Activated CD4-positive, alpha-beta T cell treated with anti-CD3 and anti-CD28 coated beads, Interleukin-2, amount 10 ng/mL, durations not matched to agents 7 days and 5 days (primary cell): ENCODE results near the gene GPC1. TPM values are rescaled to one million over a fixed set of nuclear protein-coding genes. Genes with fewer than 3 reads are reported as not detected.

Source experiments
- CTCF ChIA-PET: fragments of 350-600 bp; sonication (Branson Sonifier 250); formaldehyde crosslinking; loops from one replicate; lab custom pipeline; 2021; ENCODE audit warnings: antibody characterized with exemption; lab: Charles Lee
- POLR2A ChIA-PET: fragments of 350-600 bp; sonication (Branson Sonifier 250); formaldehyde crosslinking; loops from one replicate; lab custom pipeline; 2021; ENCODE audit warnings: antibody characterized with exemption; lab: Charles Lee
- DNase-seq: peaks from one replicate; pipeline ENCODE4 v3.0.0-alpha.2; 2020
- H3K27ac Mint-ChIP-seq: one replicate; pipeline ENCODE4 v1.8.0; 2021; ENCODE audit warnings: mild to moderate bottlenecking, moderate library complexity, mixed read lengths
- H3K27me3 Mint-ChIP-seq: one replicate; pipeline ENCODE4 v1.8.0; 2021; ENCODE audit warnings: mixed read lengths
- H3K36me3 Mint-ChIP-seq: one replicate; pipeline ENCODE4 v1.8.0; 2021; ENCODE audit warnings: low read depth, mixed read lengths
- H3K4me1 Mint-ChIP-seq: one replicate; pipeline ENCODE4 v1.8.0; 2021; ENCODE audit warnings: mixed read lengths
- H3K4me3 Mint-ChIP-seq: one replicate; pipeline ENCODE4 v1.8.0; 2021; ENCODE audit warnings: mild to moderate bottlenecking, moderate library complexity, mixed read lengths
- H3K9me3 Mint-ChIP-seq: one replicate; pipeline ENCODE4 v1.8.0; 2021; ENCODE audit warnings: mixed read lengths
- total RNA-seq, 2 experiments: library from RNA; stranded (reverse); gene quantifications; one replicate each; pipeline ENCODE4 v1.2.3, GENCODE V29; 2021

The GPC1 gene
- total RNA-seq, 2 experiments from 2014 or later: 7.3 to 7.5 TPM

DNA sequence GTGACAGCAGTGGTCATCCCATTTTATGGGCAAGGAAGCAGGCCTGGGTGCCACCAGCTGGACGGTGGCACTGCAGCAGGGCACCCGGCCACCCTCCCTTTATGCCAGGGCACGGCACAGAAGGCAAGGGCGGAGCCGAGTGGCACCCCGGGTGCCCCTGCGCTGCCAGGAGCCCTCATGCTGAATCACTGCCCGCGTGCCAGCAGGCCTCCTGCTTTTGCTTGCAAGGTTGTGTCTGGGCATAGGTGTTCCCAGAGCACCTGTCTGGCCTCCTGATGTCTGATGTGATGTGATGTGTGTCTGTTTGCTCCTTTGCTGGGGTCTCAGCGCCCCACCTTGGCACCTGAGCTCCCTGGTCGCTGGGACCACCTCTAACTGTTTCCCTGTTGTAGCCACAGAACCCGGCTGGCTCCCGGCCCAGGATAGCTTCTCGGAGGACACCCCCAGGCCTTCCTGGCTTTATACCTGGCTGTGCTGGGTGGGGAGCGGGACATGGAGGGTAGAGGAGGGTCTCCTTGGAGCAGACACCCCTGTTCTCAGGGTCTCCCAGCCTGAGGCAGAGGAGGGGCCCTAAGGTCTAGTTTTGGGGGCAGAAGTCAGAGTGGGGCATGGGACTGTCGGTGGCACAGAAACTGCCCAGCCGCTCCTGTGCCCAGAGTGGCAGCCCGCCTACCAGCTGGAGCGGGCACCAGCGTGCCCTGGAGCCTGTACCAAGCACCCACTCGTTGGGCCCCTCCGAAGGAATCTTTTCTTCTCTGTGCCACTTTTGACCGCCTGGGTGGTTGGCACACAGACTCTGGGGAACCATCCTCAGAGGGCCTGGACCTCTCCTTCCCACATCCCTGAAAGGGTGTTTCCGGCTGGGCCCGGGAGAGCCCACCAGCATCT, 3.6 kb downstream of the GPC1 start:
- CTCF ChIA-PET: interaction anchor here (1.1 to 1.3 kb wide), 2 partner anchors 11 to 206 kb away, joined by 3 to 5 read pairs; no protein-coding TSS in a partner anchor
- Mint-ChIP-seq H3K4me1 (peaks cover 8% of the 10 kb centered on the region), H3K27ac (no peak overlapping the region), H3K27me3 (peaks cover 14% of the 10 kb centered on the region), H3K4me3 (no peak overlapping the region), H3K9me3 (no peaks in the 10 kb centered on the region), H3K36me3 (no peaks in the 10 kb centered on the region)
- no peak for DNase-seq
- POLR2A ChIA-PET: no interaction called here

DNA sequence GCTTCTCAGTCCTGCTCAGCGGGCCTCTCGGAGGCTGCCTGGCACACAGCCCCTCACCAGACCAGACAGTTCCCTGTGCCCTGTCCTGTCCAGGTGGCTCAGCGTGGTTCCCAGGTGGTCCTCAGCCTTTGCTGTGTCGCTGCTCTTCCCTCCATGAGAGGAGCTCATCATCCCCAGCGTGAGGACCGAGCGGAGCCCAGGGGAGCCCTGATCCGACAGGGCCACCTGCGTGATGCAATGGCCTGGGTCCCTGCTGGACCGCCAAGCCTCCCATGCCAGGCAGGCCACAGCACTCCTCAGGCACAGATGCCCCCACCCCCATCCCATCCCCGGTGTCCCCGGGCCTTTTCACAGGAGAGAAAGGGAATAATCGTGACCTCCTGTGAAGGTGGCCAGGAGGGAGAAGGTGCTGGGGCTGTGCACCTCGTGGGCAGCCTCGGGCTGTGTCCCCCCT, 4.3 kb downstream of the GPC1 start:
- H3K9me3 Mint-ChIP-seq: no peaks in the 10 kb centered on the region
- peaks cover 4% of the 10 kb centered on the region for H3K4me1 Mint-ChIP-seq
- no peak for DNase-seq
- H3K36me3 Mint-ChIP-seq: no peaks in the 10 kb centered on the region
- ChIA-PET CTCF (no interaction called here), POLR2A (no interaction called here)
- no peak overlapping the region for H3K27ac Mint-ChIP-seq
- H3K4me3 Mint-ChIP-seq: no peak overlapping the region
- peaks cover 14% of the 10 kb centered on the region for H3K27me3 Mint-ChIP-seq

DNA sequence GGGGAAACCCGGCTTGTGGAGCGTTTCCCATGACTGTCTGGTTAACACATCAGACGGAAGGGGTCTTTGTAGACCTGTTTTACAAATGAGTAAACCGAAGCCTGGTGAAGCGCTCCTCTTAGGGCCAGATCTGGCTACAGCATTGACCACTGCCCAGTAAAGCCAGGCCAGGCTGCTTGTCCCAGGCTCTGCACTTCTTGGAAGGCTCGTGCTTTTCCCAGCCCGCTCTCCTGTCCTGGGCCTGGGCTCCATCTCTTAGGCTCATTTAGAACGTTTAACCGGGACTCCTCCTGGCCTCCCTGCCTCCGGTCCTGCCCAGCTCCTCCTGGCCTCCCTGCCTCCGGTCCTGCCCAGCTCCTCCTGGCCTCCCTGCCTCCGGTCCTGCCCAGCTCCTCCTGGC, 4.8 kb downstream of the GPC1 start:
- Mint-ChIP-seq H3K36me3 (no peaks in the 10 kb centered on the region), H3K27ac (no peak overlapping the region), H3K9me3 (no peaks in the 10 kb centered on the region), H3K4me3 (no peak overlapping the region), H3K4me1 (peaks cover 3% of the 10 kb centered on the region), H3K27me3 (peaks cover 14% of the 10 kb centered on the region)
- DNase-seq: no peak
- CTCF ChIA-PET: no interaction called here
- POLR2A ChIA-PET: no interaction called here

DNA sequence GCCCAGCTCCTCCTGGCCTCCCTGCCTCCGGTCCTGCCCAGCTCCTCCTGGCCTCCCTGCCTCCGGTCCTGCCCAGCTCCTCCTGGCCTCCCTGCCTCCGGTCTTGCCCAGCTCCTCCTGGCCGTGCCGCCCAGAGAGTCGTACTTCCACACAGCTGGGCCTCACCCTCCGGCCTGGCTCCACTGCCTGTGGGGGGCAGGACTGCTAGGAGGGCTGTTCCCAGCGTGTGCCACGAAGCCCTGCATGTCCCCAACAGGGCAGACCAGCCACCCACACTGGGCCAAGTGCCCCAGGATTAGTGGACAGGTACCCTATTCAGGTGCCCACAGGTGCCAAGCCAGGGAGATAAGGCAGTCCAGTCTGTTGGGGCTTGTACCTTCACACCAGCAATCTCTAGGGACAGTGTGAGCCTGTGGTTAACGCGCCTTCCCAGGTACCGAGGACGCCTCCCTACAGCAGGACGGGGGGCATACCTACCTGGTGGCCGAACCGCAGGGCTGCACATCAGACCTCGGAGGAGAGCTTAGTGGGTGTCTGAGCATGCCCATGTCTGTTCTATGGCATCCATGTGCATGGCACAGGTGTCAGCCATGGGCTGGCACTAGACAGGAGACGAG, 5.3 kb downstream of the GPC1 start:
- DNase-seq: no peak
- Mint-ChIP-seq H3K27ac (no peak overlapping the region), H3K9me3 (no peaks in the 10 kb centered on the region), H3K4me1 (peaks cover 3% of the 10 kb centered on the region), H3K4me3 (no peak overlapping the region), H3K27me3 (peaks cover 14% of the 10 kb centered on the region), H3K36me3 (no peaks in the 10 kb centered on the region)
- ChIA-PET POLR2A (no interaction called here), CTCF (no interaction called here)

DNA sequence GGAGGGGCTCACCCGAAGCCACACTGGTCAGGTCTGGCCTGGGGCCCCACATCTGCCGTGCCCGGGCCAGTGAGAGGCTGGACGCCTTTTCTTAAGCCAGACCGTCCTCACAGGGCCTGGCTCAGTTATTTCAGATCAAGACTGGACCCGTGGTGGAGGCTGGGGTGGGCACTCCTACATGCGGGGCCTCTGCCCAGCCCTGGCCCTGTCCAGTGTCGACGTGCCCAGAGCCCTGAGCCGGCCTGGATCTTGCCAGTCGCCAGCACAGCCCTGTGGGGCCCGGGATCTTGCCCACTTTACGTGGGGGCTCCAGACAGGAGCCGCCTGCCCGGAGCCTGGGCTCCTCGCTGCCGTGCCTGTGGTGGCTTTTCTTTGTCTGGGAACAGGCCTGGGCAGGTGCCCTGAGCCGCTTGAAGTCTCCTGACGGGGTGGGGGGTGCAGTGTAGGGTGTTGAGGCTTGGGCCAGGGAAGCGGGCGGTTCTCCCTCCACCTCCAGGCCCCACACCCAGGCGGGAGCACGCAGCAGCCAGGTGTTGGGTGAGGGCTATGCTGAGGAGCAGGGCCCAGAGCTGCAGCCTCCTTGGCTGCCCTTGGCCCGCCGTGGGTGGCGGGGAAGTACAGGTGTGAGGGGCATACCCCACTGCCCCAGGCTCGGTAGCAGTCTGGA, 6.0 kb downstream of the GPC1 start:
- H3K27me3 Mint-ChIP-seq: peaks cover 14% of the 10 kb centered on the region
- H3K4me3 Mint-ChIP-seq: no peak overlapping the region
- no peak for DNase-seq
- no peak overlapping the region for H3K27ac Mint-ChIP-seq
- no peaks in the 10 kb centered on the region for H3K36me3 Mint-ChIP-seq
- no peaks in the 10 kb centered on the region for H3K9me3 Mint-ChIP-seq
- ChIA-PET CTCF (no interaction called here), POLR2A (no interaction called here)
- H3K4me1 Mint-ChIP-seq: peaks cover 3% of the 10 kb centered on the region

DNA sequence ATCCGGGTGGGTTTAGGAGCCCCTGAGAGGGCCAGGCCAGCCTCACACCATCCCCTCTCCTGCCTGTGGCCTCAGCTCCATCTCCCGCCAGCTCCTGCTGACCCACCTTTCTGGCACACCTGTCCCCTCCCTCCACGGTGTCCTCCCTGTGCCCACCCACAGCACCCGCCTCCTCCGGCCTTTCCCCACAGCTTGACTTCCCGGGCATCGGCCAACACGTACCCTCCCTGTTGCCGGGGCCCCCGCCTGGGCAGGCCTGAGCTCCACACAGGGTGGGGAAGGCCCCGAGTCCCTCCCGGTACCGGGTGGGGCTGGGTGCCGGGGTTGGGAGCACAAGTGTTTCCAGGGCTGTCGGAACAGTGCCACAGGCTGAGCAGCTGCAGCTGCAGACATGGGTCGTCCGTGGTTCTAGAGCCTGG, 6.5 kb downstream of the GPC1 start:
- no peaks in the 10 kb centered on the region for H3K9me3 Mint-ChIP-seq
- peaks cover 12% of the 10 kb centered on the region for H3K27me3 Mint-ChIP-seq
- CTCF ChIA-PET: no interaction called here

DNA sequence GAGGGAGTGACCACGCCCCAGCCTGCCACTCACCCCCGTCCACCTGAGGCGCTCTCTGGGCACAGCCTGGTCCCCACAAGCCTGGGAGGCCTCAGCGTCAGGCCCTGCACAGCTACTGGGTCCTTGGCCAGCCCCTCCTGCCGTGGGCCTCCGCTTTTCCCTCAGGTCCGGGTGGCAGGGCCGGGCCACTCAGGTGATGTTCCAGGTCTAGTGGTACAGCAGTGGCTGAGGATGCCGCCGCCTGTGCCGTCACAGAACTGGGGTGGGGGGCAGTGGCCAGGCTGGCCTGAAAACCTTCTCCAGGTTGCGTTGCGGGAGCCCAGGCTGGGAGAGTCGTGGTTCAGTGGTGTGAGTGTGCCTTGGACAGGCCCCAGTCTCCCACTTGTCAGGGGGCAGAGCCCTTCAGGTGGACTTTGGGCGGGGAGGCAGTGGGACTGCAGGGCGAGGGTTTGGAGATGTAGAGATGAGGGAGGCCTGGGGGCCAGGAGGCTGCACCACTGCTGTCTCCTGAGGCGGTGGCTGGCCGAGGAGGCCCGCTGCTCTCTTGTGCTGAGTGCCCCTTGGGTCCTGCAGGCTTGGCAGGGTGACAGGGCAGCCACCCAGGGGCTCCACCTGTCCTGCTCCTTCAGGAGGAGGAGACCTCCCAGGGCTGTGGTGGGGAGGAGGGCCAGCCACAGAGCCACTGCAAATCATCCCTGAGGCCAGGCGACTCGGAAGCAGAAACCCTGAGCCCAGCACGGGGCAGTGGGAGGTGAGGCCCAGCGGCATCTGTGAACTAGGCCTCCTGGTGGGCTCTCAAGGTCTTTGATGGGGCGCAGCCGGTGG, 7.6 kb downstream of the GPC1 start:
- ChIA-PET CTCF (no interaction called here), POLR2A (no interaction called here)
- Mint-ChIP-seq H3K27ac (no peak overlapping the region), H3K4me3 (no peak overlapping the region), H3K27me3 (peaks cover 2% of the 10 kb centered on the region), H3K9me3 (no peaks in the 10 kb centered on the region), H3K4me1 (no peaks in the 10 kb centered on the region), H3K36me3 (no peaks in the 10 kb centered on the region)
- DNase-seq: no peak

More for the DNA sequence above, 6.5 kb downstream of the GPC1 start:
- peaks cover 3% of the 10 kb centered on the region for H3K4me1 Mint-ChIP-seq
- no peak overlapping the region for H3K27ac Mint-ChIP-seq
- no peak for DNase-seq
- H3K36me3 Mint-ChIP-seq: no peaks in the 10 kb centered on the region
- POLR2A ChIA-PET: no interaction called here
- no peak overlapping the region for H3K4me3 Mint-ChIP-seq

DNA sequence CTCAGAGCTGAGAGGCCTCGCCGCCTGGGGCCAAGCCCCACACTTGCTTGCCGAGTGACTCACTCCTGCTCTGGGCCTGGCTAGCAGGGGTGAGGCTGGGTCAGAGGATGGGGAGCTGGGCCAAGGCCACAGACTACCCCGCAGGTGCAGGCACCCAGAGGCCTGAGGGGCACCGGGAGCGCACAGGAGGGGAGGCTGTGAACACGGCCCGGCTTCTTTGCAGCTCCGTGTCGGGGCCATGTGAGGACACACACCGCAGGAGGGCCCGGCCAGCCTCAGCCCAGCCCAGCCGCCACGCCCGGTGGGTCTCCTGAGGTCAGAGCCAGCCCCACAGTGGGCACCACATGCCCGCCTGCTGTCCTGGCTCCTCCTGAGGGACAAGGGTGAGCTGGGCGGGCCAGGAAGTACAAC, 8.4 kb downstream of the GPC1 start:
- no peaks in the 10 kb centered on the region for H3K27me3 Mint-ChIP-seq
- no peak overlapping the region for H3K4me3 Mint-ChIP-seq
- no peak overlapping the region for H3K27ac Mint-ChIP-seq
- ChIA-PET POLR2A (no interaction called here), CTCF (interaction anchor here (0.6 kb wide), 1 partner anchor 29 kb away, joined by 3 read pairs; no protein-coding TSS in a partner anchor)
- no peak for DNase-seq
- H3K9me3 Mint-ChIP-seq: no peaks in the 10 kb centered on the region
- H3K36me3 Mint-ChIP-seq: no peaks in the 10 kb centered on the region
- H3K4me1 Mint-ChIP-seq: no peaks in the 10 kb centered on the region

DNA sequence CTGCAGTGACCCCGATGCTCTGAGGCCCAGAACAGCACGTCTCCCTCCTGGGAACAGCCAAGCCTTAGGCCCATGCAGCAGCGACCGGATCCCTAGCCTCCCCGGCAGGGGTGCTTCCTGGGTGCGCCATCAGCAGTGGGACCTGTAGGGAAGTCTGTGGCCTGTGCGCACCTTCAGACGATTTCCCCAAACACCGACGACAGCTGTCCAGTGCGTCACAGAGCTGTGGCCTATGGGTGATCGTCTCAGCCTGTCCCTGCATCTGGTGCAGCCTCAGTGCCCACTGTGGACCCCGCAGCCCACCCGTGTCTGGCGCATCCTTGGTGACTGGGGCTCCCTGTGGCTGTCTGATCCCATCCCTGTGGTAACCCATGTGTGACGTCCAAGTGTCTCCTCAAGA, 9.0 kb downstream of the GPC1 start:
- Mint-ChIP-seq H3K27ac (no peak overlapping the region), H3K36me3 (no peaks in the 10 kb centered on the region), H3K4me1 (no peaks in the 10 kb centered on the region), H3K9me3 (no peaks in the 10 kb centered on the region), H3K4me3 (no peak overlapping the region), H3K27me3 (peaks cover under 1% of the 10 kb centered on the region)
- no peak for DNase-seq
- CTCF ChIA-PET: no interaction called here
- POLR2A ChIA-PET: interaction anchor here (0.6 kb wide), 1 partner anchor 175 kb away, joined by 3 read pairs; no protein-coding TSS in a partner anchor

DNA sequence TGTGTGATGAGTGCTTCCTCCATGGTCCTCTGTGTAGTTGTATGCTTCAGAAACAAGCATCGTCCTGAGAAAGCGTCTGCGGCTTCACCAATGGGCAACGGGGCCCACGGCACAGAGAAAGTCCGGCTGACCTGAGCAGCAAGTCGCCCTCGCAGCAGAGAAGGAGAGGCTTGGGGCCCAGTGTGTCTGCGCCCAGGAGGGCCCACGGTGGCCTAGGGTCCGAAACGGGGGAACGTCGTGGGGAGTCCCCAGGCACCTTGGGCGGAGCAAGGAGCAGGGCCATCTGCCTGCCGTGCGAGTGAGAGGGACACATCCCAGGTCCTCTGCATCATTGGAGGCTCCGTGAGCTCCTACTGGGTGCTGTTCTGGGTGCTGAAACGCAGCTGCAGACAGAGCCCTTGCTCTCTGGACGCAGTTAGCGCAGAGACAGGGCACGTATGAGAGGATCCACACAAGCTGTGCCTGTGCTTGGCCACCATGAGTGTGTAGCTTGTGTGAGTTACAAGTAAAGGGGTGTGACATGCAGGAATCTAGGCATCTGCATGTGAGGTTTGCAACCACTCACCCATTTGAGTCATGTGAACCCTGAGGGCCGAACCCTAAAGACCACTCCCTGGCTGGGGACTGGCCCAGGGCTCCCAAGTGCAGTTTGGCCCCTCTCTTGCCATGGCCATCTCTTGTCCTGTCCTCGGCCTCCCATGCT, 10.6 kb downstream of the GPC1 start:
- CTCF ChIA-PET: interaction anchor here (2.0 kb wide), 1 partner anchor 10 kb away, joined by 6 read pairs; no protein-coding TSS in a partner anchor
- H3K36me3 Mint-ChIP-seq: no peaks in the 10 kb centered on the region
- H3K4me1 Mint-ChIP-seq: no peaks in the 10 kb centered on the region
- no peak overlapping the region for H3K27ac Mint-ChIP-seq
- H3K4me3 Mint-ChIP-seq: no peak overlapping the region
- no peaks in the 10 kb centered on the region for H3K9me3 Mint-ChIP-seq
- no peak for DNase-seq
- POLR2A ChIA-PET: no interaction called here
- H3K27me3 Mint-ChIP-seq: peaks cover 12% of the 10 kb centered on the region

DNA sequence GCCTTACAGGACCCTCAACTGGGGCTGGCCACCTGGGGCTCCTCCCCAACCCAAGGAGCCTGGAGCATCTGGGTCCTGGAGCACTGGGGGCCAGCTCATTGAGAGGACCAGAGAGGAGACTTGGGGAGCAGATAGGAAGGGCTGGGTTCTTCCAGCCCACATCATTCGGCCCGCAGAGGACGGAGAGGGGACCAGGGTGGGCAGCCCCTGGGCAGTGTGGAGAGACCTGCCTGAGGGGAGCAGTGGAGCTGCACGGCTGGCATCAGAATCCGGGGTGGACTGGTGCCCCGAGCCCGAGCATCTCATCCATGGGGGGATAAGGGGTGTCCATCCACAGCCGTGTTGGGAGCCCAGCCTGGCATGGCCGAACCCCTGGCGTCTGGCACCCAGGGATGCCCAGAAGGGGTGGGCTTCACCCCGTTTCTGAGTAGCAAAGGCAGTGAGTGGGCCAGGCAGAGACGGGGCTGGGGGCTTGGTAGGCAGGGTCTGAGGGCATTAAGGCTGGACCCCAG, 11.3 kb downstream of the GPC1 start:
- H3K27ac Mint-ChIP-seq: no peak overlapping the region
- H3K9me3 Mint-ChIP-seq: no peaks in the 10 kb centered on the region
- no peaks in the 10 kb centered on the region for H3K36me3 Mint-ChIP-seq
- DNase-seq: no peak
- peaks cover 12% of the 10 kb centered on the region for H3K27me3 Mint-ChIP-seq
- no peak overlapping the region for H3K4me3 Mint-ChIP-seq
- no peaks in the 10 kb centered on the region for H3K4me1 Mint-ChIP-seq
- POLR2A ChIA-PET: no interaction called here
- CTCF ChIA-PET: interaction anchor here (2.0 kb wide), 1 partner anchor 10 kb away, joined by 6 read pairs; no protein-coding TSS in a partner anchor
